PC-9 (cell line): ENCODE measurements around the gene CXCL12.

Experiments
- EZH2 ChIP-seq: fragments of 200-600 bp; sonication (generic); IDR thresholded peaks from 2 replicates; pipeline ENCODE4 v1.8.0; 2017; ENCODE audit warnings: antibody characterized with exemption, low read depth
- TF ChIP-seq, protein P1 (sequence below): fragments of 200-600 bp; sonication (generic); conservative IDR thresholded peaks from 2 replicates; pipeline ENCODE4 v1.6.1; 2017; ENCODE audit warnings: mixed run types, antibody characterized with exemption, mild to moderate bottlenecking, moderate library complexity

DNA sequence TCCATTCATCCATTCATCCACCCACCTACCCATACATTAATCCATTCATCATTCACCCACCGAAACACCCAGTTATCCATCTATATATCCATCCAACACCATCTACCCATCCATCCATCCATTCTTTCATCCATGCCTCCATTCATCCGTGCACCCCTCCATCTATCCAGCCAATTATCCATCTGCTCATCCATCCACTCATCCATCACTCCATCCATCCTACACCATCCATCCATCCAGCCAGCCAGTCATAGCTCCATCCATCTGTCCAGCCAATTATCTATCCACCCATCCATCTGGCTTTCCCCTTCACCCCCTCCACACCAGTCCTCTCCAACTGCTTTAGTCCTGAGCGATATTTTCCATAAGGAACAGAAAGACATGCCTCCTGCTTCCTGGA, 7.5 kb upstream of the CXCL12 start:
- TF ChIP-seq, protein P1, sequence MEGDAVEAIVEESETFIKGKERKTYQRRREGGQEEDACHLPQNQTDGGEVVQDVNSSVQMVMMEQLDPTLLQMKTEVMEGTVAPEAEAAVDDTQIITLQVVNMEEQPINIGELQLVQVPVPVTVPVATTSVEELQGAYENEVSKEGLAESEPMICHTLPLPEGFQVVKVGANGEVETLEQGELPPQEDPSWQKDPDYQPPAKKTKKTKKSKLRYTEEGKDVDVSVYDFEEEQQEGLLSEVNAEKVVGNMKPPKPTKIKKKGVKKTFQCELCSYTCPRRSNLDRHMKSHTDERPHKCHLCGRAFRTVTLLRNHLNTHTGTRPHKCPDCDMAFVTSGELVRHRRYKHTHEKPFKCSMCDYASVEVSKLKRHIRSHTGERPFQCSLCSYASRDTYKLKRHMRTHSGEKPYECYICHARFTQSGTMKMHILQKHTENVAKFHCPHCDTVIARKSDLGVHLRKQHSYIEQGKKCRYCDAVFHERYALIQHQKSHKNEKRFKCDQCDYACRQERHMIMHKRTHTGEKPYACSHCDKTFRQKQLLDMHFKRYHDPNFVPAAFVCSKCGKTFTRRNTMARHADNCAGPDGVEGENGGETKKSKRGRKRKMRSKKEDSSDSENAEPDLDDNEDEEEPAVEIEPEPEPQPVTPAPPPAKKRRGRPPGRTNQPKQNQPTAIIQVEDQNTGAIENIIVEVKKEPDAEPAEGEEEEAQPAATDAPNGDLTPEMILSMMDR: no peak
- TF ChIP-seq EZH2: no peak
